ENCODE data around the gene ITGB5.

The ITGB5 gene

GRCh38 chr3:124802702-124803101 is 84.5 kb downstream of the ITGB5 start:
- no peaks in the 10 kb centered on the region for H3K9me3 ChIP-seq (ENCODE audit: insufficient read depth, low read length)
- no peaks in the 10 kb centered on the region for H3K4me1 ChIP-seq (ENCODE audit: low read length)
- no peaks in the 10 kb centered on the region for H3K36me3 ChIP-seq (replicated peaks; ENCODE audit: low read depth, low read length)
- H3K9ac ChIP-seq (ENCODE audit: low read length) = no peak overlapping the region
- no peaks in the 10 kb centered on the region for H3K79me2 ChIP-seq (ENCODE audit: low read length)
- H3K4me2 ChIP-seq (ENCODE audit: low read length) = no peak overlapping the region
- no peak overlapping the region for H2AFZ ChIP-seq (ENCODE audit: low read depth, low read length)
- no peaks in the 10 kb centered on the region for H4K20me1 ChIP-seq (ENCODE audit: insufficient read depth, low read length)
- TF ChIP-seq EZH2phosphoT487 (IDR thresholded peaks at IDR 0.05; ENCODE audit: low read depth) = no peak
- TF ChIP-seq, protein P1, sequence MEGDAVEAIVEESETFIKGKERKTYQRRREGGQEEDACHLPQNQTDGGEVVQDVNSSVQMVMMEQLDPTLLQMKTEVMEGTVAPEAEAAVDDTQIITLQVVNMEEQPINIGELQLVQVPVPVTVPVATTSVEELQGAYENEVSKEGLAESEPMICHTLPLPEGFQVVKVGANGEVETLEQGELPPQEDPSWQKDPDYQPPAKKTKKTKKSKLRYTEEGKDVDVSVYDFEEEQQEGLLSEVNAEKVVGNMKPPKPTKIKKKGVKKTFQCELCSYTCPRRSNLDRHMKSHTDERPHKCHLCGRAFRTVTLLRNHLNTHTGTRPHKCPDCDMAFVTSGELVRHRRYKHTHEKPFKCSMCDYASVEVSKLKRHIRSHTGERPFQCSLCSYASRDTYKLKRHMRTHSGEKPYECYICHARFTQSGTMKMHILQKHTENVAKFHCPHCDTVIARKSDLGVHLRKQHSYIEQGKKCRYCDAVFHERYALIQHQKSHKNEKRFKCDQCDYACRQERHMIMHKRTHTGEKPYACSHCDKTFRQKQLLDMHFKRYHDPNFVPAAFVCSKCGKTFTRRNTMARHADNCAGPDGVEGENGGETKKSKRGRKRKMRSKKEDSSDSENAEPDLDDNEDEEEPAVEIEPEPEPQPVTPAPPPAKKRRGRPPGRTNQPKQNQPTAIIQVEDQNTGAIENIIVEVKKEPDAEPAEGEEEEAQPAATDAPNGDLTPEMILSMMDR (IDR thresholded peaks at IDR 0.05; ENCODE audit: low read depth, low read length) = no peak
- H3K4me3 ChIP-seq (ENCODE audit: low read length) = no peak overlapping the region
- H3K27me3 ChIP-seq (ENCODE audit: low read depth, low read length) = peaks cover 11% of the 10 kb centered on the region; the same call in 1 of the 2 replicates
- H3K27ac ChIP-seq (ENCODE audit: low read length) = no peak overlapping the region

GRCh38 chr3:124802061-124802698 is 85.0 kb downstream of the ITGB5 start:
- Histone ChIP-seq H3K4me3 (ENCODE audit: low read length) (no peak overlapping the region), H3K4me2 (ENCODE audit: low read length) (no peak overlapping the region), H3K9ac (ENCODE audit: low read length) (no peak overlapping the region), H3K9me3 (ENCODE audit: insufficient read depth, low read length) (no peaks in the 10 kb centered on the region), H3K36me3 (replicated peaks; ENCODE audit: low read depth, low read length) (no peaks in the 10 kb centered on the region), H3K27me3 (ENCODE audit: low read depth, low read length) (peaks cover 11% of the 10 kb centered on the region; the same call in 1 of the 2 replicates), H3K4me1 (ENCODE audit: low read length) (no peaks in the 10 kb centered on the region), H2AFZ (ENCODE audit: low read depth, low read length) (no peak overlapping the region), H3K27ac (ENCODE audit: low read length) (no peak overlapping the region), H4K20me1 (ENCODE audit: insufficient read depth, low read length) (no peaks in the 10 kb centered on the region), H3K79me2 (ENCODE audit: low read length) (no peaks in the 10 kb centered on the region)
- TF ChIP-seq, protein P1 (IDR thresholded peaks at IDR 0.05; ENCODE audit: low read depth, low read length) = no peak
- no peak for TF ChIP-seq EZH2phosphoT487 (IDR thresholded peaks at IDR 0.05; ENCODE audit: low read depth)

GRCh38 chr3:124800511-124801258 is 86.5 kb downstream of the ITGB5 start:
- Histone ChIP-seq H4K20me1 (ENCODE audit: insufficient read depth, low read length) (no peaks in the 10 kb centered on the region), H3K79me2 (ENCODE audit: low read length) (no peaks in the 10 kb centered on the region)

DNA sequence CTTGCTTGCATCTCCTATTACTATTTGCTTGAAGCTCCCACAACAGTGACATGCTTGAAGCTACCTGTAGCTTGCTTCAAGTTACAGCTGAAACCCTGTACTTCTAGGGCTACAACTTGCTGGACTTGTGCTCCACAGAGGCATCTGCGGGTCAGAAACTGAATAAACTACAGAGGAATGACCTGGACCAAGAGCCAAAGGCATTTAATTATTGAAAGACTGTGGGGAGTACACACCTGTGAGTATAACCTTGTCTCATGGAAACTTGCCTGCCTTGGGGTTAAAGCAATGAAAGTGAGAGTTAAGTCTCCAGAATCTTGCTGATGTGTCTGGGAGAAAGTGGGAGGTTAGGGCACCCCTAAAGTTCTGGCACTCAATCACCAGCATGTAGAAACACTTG is 87.1 kb downstream of the ITGB5 start:
- TF ChIP-seq, protein P1 (IDR thresholded peaks at IDR 0.05; ENCODE audit: low read depth, low read length) = no peak
- TF ChIP-seq EZH2phosphoT487 (IDR thresholded peaks at IDR 0.05; ENCODE audit: low read depth) = no peak
- no peaks in the 10 kb centered on the region for H3K36me3 ChIP-seq (replicated peaks; ENCODE audit: low read depth, low read length)
- no peaks in the 10 kb centered on the region for H4K20me1 ChIP-seq (ENCODE audit: insufficient read depth, low read length)
- no peak overlapping the region for H3K9ac ChIP-seq (ENCODE audit: low read length)
- H3K9me3 ChIP-seq (ENCODE audit: insufficient read depth, low read length) = no peaks in the 10 kb centered on the region
- no peak overlapping the region for H2AFZ ChIP-seq (ENCODE audit: low read depth, low read length)
- no peaks in the 10 kb centered on the region for H3K4me1 ChIP-seq (ENCODE audit: low read length)
- no peak overlapping the region for H3K4me2 ChIP-seq (ENCODE audit: low read length)
- H3K4me3 ChIP-seq (ENCODE audit: low read length) = no peak overlapping the region
- no peak overlapping the region for H3K27ac ChIP-seq (ENCODE audit: low read length)
- H3K27me3 ChIP-seq (ENCODE audit: low read depth, low read length) = peaks cover 1% of the 10 kb centered on the region; the same call in 1 of the 2 replicates
- no peaks in the 10 kb centered on the region for H3K79me2 ChIP-seq (ENCODE audit: low read length)

More at GRCh38 chr3:124800511-124801258, 86.5 kb downstream of the ITGB5 start:
- Histone ChIP-seq H3K4me3 (ENCODE audit: low read length) (no peak overlapping the region), H3K27me3 (ENCODE audit: low read depth, low read length) (peaks cover 7% of the 10 kb centered on the region; the same call in 1 of the 2 replicates), H3K9ac (ENCODE audit: low read length) (no peak overlapping the region), H3K36me3 (replicated peaks; ENCODE audit: low read depth, low read length) (no peaks in the 10 kb centered on the region), H2AFZ (ENCODE audit: low read depth, low read length) (no peak overlapping the region), H3K4me1 (ENCODE audit: low read length) (no peaks in the 10 kb centered on the region), H3K4me2 (ENCODE audit: low read length) (no peak overlapping the region), H3K27ac (ENCODE audit: low read length) (no peak overlapping the region), H3K9me3 (ENCODE audit: insufficient read depth, low read length) (no peaks in the 10 kb centered on the region)
- TF ChIP-seq, protein P1 (IDR thresholded peaks at IDR 0.05; ENCODE audit: low read depth, low read length) = no peak
- no peak for TF ChIP-seq EZH2phosphoT487 (IDR thresholded peaks at IDR 0.05; ENCODE audit: low read depth)
